Measurements from ENCODE around the gene MAP7D3.
"Not testable (repeated sequence)": the region's sequence is repeated elsewhere in the genome, so short reads cannot be mapped to it uniquely, and the experiment has no call there.

The MAP7D3 gene

GRCh38 chrX:136251041-136251991, at the start of gene MAP7D3:
TSS of gene MAP7D3 (minus strand) at chrX:136251400. CDS start at chrX:136251358, 42 bp downstream.
- Histone ChIP-seq H3K36me3 (ENCODE audit: control insufficient read depth, insufficient read depth, low read length) (no peaks in the 10 kb centered on the region), H3K27me3 (replicated peaks; ENCODE audit: control insufficient read depth, insufficient read depth, low read length) (no peaks in the 10 kb centered on the region), H3K4me3 (replicated peaks; ENCODE audit: low read depth, low read length) (peak within 1 kb of the TSS; percentile 68)
- TF ChIP-seq CTCF (IDR thresholded peaks at IDR 0.05; ENCODE audit: insufficient read depth, low read length, poor library complexity, severe bottlenecking) = no peak
- DNase-seq (ENCODE audit: extremely low read depth, insufficient read length) = peak; percentile 73

- not testable (repeated sequence) for H3K4me3 ChIP-seq (replicated peaks; ENCODE audit: low read depth, low read length); H3K27me3 ChIP-seq (replicated peaks; ENCODE audit: control insufficient read depth, insufficient read depth, low read length); H3K36me3 ChIP-seq (ENCODE audit: control insufficient read depth, insufficient read depth, low read length); DNase-seq (ENCODE audit: extremely low read depth, insufficient read length)
Measured at GRCh38 chrX:136300721-136301120, 49.5 kb upstream of the MAP7D3 start, which contains the start of gene ADGRG4. TSS of gene ADGRG4 (plus strand) at chrX:136300963. CDS start at chrX:136308778, 7,815 bp downstream.

- Histone ChIP-seq H3K4me3 (replicated peaks; ENCODE audit: low read depth, low read length) (no peak overlapping the region), H3K27me3 (replicated peaks; ENCODE audit: control insufficient read depth, insufficient read depth, low read length) (no peaks in the 10 kb centered on the region), H3K36me3 (ENCODE audit: control insufficient read depth, insufficient read depth, low read length) (no peaks in the 10 kb centered on the region)
- DNase-seq (ENCODE audit: extremely low read depth, insufficient read length) = no peak
- TF ChIP-seq CTCF (IDR thresholded peaks at IDR 0.05; ENCODE audit: insufficient read depth, low read length, poor library complexity, severe bottlenecking) = no peak
Measured at GRCh38 chrX:136295380-136295779, 44.2 kb upstream of the MAP7D3 start.

- H3K27me3 ChIP-seq (replicated peaks; ENCODE audit: control insufficient read depth, insufficient read depth, low read length) = no peaks in the 10 kb centered on the region
- DNase-seq (ENCODE audit: extremely low read depth, insufficient read length) = no peak
- TF ChIP-seq CTCF (IDR thresholded peaks at IDR 0.05; ENCODE audit: insufficient read depth, low read length, poor library complexity, severe bottlenecking) = no peak
- no peaks in the 10 kb centered on the region for H3K36me3 ChIP-seq (ENCODE audit: control insufficient read depth, insufficient read depth, low read length)
- H3K4me3 ChIP-seq (replicated peaks; ENCODE audit: low read depth, low read length) = no peak overlapping the region
Measured at GRCh38 chrX:136292656-136293055, 41.5 kb upstream of the MAP7D3 start.

- H3K27me3 ChIP-seq (replicated peaks; ENCODE audit: control insufficient read depth, insufficient read depth, low read length) = no peaks in the 10 kb centered on the region
- H3K36me3 ChIP-seq (ENCODE audit: control insufficient read depth, insufficient read depth, low read length) = no peaks in the 10 kb centered on the region
- no peak for DNase-seq (ENCODE audit: extremely low read depth, insufficient read length)
- H3K4me3 ChIP-seq (replicated peaks; ENCODE audit: low read depth, low read length) = no peak overlapping the region
- TF ChIP-seq CTCF (IDR thresholded peaks at IDR 0.05; ENCODE audit: insufficient read depth, low read length, poor library complexity, severe bottlenecking) = no peak
Measured at GRCh38 chrX:136291824-136292223, 40.6 kb upstream of the MAP7D3 start.

GRCh38 chrX:136286375-136286774, 35.2 kb upstream of the MAP7D3 start:
- not testable (repeated sequence) for H3K4me3 ChIP-seq (replicated peaks; ENCODE audit: low read depth, low read length); H3K27me3 ChIP-seq (replicated peaks; ENCODE audit: control insufficient read depth, insufficient read depth, low read length); H3K36me3 ChIP-seq (ENCODE audit: control insufficient read depth, insufficient read depth, low read length); DNase-seq (ENCODE audit: extremely low read depth, insufficient read length)

Data from GM06990 (cell line).